ENCODE results near the gene SMARCA4. TPM values are rescaled to one million over a fixed set of nuclear protein-coding genes. Genes with fewer than 3 reads are reported as not detected.

Gene SMARCA4
- total and polyA plus RNA-seq, 2 experiments from 2014 or later = 177 to 336 TPM

DNA sequence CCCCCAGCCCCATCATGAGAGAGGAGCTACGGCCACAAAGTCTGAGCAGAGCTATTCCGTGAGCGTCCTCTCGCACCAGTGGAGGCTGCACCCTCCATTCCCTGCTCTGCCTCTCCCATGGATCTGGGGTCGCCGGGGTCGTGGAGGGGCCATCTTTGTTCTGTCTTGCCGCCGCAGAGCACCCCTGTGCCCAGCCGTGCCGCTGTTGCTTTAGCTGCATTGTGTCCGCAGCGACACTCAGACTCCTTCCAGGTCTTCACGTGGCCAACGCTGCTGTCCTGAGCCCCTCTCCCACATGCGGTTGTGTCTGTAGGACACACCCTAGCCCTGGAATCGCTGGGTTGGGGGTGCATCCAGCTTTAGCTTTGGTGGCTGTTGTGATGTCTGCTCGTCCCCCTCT is 48.2 kb upstream of the SMARCA4 start (continued):
- TF ChIP-seq, protein P1, sequence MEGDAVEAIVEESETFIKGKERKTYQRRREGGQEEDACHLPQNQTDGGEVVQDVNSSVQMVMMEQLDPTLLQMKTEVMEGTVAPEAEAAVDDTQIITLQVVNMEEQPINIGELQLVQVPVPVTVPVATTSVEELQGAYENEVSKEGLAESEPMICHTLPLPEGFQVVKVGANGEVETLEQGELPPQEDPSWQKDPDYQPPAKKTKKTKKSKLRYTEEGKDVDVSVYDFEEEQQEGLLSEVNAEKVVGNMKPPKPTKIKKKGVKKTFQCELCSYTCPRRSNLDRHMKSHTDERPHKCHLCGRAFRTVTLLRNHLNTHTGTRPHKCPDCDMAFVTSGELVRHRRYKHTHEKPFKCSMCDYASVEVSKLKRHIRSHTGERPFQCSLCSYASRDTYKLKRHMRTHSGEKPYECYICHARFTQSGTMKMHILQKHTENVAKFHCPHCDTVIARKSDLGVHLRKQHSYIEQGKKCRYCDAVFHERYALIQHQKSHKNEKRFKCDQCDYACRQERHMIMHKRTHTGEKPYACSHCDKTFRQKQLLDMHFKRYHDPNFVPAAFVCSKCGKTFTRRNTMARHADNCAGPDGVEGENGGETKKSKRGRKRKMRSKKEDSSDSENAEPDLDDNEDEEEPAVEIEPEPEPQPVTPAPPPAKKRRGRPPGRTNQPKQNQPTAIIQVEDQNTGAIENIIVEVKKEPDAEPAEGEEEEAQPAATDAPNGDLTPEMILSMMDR (conservative IDR thresholded peaks at IDR 0.05; ENCODE audit: low read depth in 2 of 2) = no peak
- TF ChIP-seq POLR2AphosphoS5 (IDR thresholded peaks at IDR 0.05; ENCODE audit: low read depth) = no peak
- no peak for TF ChIP-seq NANOG (IDR thresholded peaks at IDR 0.05; ENCODE audit: borderline replicate concordance)
- TF ChIP-seq, protein P2, sequence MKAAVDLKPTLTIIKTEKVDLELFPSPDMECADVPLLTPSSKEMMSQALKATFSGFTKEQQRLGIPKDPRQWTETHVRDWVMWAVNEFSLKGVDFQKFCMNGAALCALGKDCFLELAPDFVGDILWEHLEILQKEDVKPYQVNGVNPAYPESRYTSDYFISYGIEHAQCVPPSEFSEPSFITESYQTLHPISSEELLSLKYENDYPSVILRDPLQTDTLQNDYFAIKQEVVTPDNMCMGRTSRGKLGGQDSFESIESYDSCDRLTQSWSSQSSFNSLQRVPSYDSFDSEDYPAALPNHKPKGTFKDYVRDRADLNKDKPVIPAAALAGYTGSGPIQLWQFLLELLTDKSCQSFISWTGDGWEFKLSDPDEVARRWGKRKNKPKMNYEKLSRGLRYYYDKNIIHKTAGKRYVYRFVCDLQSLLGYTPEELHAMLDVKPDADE (IDR thresholded peaks at IDR 0.05) = no peak
- TF ChIP-seq, protein P3, sequence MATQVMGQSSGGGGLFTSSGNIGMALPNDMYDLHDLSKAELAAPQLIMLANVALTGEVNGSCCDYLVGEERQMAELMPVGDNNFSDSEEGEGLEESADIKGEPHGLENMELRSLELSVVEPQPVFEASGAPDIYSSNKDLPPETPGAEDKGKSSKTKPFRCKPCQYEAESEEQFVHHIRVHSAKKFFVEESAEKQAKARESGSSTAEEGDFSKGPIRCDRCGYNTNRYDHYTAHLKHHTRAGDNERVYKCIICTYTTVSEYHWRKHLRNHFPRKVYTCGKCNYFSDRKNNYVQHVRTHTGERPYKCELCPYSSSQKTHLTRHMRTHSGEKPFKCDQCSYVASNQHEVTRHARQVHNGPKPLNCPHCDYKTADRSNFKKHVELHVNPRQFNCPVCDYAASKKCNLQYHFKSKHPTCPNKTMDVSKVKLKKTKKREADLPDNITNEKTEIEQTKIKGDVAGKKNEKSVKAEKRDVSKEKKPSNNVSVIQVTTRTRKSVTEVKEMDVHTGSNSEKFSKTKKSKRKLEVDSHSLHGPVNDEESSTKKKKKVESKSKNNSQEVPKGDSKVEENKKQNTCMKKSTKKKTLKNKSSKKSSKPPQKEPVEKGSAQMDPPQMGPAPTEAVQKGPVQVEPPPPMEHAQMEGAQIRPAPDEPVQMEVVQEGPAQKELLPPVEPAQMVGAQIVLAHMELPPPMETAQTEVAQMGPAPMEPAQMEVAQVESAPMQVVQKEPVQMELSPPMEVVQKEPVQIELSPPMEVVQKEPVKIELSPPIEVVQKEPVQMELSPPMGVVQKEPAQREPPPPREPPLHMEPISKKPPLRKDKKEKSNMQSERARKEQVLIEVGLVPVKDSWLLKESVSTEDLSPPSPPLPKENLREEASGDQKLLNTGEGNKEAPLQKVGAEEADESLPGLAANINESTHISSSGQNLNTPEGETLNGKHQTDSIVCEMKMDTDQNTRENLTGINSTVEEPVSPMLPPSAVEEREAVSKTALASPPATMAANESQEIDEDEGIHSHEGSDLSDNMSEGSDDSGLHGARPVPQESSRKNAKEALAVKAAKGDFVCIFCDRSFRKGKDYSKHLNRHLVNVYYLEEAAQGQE (IDR thresholded peaks at IDR 0.05; ENCODE audit: unreplicated experiment) = no peak
- no peak for TF ChIP-seq JUNB (IDR thresholded peaks at IDR 0.05; ENCODE audit: unreplicated experiment)
- no peak for TF ChIP-seq CREB1 (CRISPR knock-in tag; IDR thresholded peaks at IDR 0.05; ENCODE audit: low read depth)

DNA sequence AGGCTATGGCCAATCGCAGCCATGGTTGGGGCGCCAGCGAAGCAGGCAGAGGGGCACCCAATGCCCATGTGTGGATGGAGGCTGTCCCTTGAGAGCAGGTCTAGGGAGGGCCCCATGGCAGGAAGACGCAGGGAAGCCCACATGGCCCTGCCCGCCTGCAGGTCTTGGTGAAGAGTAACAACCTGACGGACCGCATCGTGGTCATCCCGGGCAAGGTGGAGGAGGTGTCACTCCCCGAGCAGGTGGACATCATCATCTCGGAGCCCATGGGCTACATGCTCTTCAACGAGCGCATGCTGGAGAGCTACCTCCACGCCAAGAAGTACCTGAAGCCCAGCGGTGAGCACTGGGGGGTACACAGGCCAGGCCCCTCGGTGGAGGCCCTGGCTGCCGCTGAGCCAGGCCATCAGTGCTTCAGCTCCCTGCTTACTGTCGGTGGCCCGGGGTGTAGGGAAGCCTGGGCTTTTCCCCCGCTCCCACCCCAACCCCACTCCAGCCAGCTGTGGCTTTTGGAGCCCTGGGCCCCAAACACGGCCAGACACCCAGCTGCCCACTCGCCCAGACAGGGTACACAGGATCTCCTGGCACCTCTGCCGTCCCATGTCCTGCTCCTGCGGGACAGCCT is 47.0 kb upstream of the SMARCA4 start:
- no peaks in the 10 kb centered on the region for H3K4me1 Mint-ChIP-seq
- Histone ChIP-seq H3K9me2 (ENCODE audit: insufficient read depth) (no peaks in the 10 kb centered on the region), H3K4me2 (no peak overlapping the region), H3K79me2 (replicated peaks; ENCODE audit: insufficient read depth) (no peaks in the 10 kb centered on the region), H2AFZ (no peak overlapping the region), H3K27me3 (ENCODE audit: insufficient read depth) (no peaks in the 10 kb centered on the region), H3K4me3 (no peak overlapping the region), H3K36me3 (ENCODE audit: insufficient read depth) (peaks cover 5% of the 10 kb centered on the region), H3K27ac (ENCODE audit: low read depth) (no peak overlapping the region), H4K20me1 (replicated peaks; ENCODE audit: insufficient read depth) (no peaks in the 10 kb centered on the region), H3F3A (replicated peaks; ENCODE audit: low read depth) (peaks cover 11% of the 10 kb centered on the region; the same call in 1 of the 2 replicates), H3K4me1 (ENCODE audit: insufficient read depth) (no peaks in the 10 kb centered on the region)
- no peak overlapping the region for H3K27ac Mint-ChIP-seq
- ATAC-seq (no peak), DNase-seq (ENCODE audit: low spot score) (no peak)
- peaks cover 11% of the 10 kb centered on the region for H3K27me3 Mint-ChIP-seq (ENCODE audit: insufficient read depth, low read depth, poor library complexity)
- no peaks in the 10 kb centered on the region for H3K9me3 Mint-ChIP-seq
- TF ChIP-seq ZNF114 (CRISPR knock-in tag; IDR thresholded peaks at IDR 0.05) (no peak), POLR2AphosphoS5 (IDR thresholded peaks at IDR 0.05; ENCODE audit: low read depth) (no peak), EZH2 (IDR thresholded peaks at IDR 0.05; ENCODE audit: low read depth, unreplicated experiment) (no peak)
- TF ChIP-seq, protein P3 (IDR thresholded peaks at IDR 0.05; ENCODE audit: unreplicated experiment) = no peak
- TF ChIP-seq, protein P1 (conservative IDR thresholded peaks at IDR 0.05; ENCODE audit: low read depth in 2 of 2) = no peak
- peaks cover 51% of the 10 kb centered on the region for H3K36me3 Mint-ChIP-seq (ENCODE audit: low read depth)
- H3K4me3 Mint-ChIP-seq = no peak overlapping the region

Measured in GM23338 (cell line).